ENCODE measurements around the gene FCER2. TPM values are rescaled to one million over a fixed set of nuclear protein-coding genes. Genes with fewer than 3 reads are reported as not detected.

Gene FCER2
- polyA plus RNA-seq, 2 of the 4 experiments (the other 2 are of a cell fraction), result not detected

DNA sequence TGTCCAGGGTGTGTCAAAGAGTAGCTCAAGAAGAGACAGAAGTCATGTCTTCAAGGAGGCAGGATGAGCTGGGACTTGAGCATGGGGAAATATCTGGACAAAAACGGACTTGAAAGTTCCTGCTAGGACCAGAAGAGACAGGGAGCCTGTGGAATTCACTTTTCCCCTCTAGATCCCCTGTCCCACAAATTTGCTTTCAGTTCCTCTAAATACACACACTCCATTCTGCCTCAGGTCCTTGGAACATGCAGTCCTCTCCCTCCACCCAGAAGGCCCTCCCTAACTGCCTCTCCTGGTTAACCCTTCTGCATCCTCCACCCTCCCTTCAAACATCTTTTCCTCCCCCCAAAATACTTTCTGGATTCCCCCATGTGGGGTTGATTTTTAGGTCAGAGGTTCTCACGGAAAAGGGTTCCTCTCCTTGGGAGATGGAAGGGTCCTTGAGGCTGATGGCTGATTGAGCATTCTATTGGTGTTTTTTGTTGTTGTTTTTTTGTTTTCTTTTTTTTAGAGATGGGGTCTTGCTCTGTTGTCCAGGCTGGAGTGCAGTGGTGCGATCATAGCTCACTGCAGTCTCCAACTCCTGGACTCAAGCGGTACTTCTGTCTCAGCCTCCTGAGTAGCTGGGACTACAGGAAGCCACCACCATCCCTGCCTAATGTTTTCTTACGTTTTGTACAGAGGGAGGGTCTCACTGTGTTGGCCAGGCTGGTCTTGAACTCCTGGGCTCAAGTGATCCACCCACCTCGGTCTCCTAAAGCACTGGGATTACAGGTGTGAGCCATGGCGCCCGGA, 40.0 kb downstream of the FCER2 start:
- TF ChIP-seq ZFP36 (IDR thresholded peaks at IDR 0.05; ENCODE audit: borderline replicate concordance, partially characterized antibody) (no peak), RARB (CRISPR knock-in tag; IDR thresholded peaks at IDR 0.05) (no peak), MAFK (IDR thresholded peaks at IDR 0.05; ENCODE audit: partially characterized antibody) (no peak), ESRRA (IDR thresholded peaks at IDR 0.05; ENCODE audit: borderline replicate concordance, low read length) (no peak), JUN (IDR thresholded peaks at IDR 0.05) (no peak), RFX5 (IDR thresholded peaks at IDR 0.05) (no peak)
- TF ChIP-seq, protein P1, sequence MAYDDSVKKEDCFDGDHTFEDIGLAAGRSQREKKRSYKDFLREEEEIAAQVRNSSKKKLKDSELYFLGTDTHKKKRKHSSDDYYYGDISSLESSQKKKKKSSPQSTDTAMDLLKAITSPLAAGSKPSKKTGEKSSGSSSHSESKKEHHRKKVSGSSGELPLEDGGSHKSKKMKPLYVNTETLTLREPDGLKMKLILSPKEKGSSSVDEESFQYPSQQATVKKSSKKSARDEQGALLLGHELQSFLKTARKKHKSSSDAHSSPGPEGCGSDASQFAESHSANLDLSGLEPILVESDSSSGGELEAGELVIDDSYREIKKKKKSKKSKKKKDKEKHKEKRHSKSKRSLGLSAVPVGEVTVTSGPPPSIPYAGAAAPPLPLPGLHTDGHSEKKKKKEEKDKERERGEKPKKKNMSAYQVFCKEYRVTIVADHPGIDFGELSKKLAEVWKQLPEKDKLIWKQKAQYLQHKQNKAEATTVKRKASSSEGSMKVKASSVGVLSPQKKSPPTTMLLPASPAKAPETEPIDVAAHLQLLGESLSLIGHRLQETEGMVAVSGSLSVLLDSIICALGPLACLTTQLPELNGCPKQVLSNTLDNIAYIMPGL (CRISPR knock-in tag; IDR thresholded peaks at IDR 0.05; ENCODE audit: borderline replicate concordance), result no peak
- 62% methylated on average over 8 of the region's 8 CpGs for WGBS (ENCODE audit: missing lambda C conversion rate)
- no peak for ATAC-seq
- Histone ChIP-seq H3K9me3 (no peaks in the 10 kb centered on the region), H3K27ac (no peak overlapping the region), H3K4me1 (no peaks in the 10 kb centered on the region), H3K4me2 (no peak overlapping the region), H3K4me3 (no peak overlapping the region)
- ChIA-PET CTCF (interaction anchor here (0.8 to 3.8 kb wide), 4 partner anchors 10 to 139 kb away, joined by 3 to 18 read pairs (median 10); partner anchors contain the start of gene TRAPPC5), POLR2A (no interaction called here)
- no peak for FAIRE-seq
- DNase-seq (ENCODE audit: low read depth in 1 of 2, low spot score in 1 of 2), result no peak

DNA sequence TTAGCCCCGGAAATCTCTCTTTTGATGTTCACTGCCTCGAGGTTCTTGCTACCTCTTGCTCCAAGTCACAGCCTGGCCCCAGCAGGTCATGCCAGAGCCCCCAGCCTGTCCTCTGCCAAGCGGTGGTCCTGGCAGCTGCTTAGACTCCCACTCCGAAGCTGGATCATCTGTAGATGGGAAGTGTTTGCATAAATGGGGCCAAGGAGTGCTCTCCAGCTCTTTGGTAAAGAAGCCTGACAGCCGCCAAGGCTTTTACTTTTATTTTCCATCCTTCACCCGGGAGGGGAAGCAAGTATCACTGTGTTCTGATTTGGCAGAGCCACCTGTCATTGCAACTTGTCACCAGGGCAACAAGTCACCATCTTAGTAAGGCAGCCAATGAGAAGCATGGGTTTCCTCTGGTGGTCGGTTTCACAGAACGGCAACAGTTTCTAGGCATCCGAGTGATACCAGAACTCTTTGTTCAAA, 43.7 kb downstream of the FCER2 start:
- Histone ChIP-seq H3K4me3 (no peak overlapping the region), H3K4me1 (no peaks in the 10 kb centered on the region), H3K27ac (no peak overlapping the region), H3K4me2 (no peak overlapping the region), H3K9me3 (no peaks in the 10 kb centered on the region)
- no peak for ATAC-seq
- ChIA-PET CTCF (interaction anchor here (1.2 to 1.7 kb wide), 2 partner anchors 11 to 23 kb away, joined by 3 to 6 read pairs; partner anchors contain the start of genes RETN and TRAPPC5), POLR2A (no interaction called here)
- no peak for DNase-seq (ENCODE audit: low read depth in 1 of 2, low spot score in 1 of 2)
- TF ChIP-seq RCOR1 (IDR thresholded peaks at IDR 0.05; ENCODE audit: low read depth, low read length) (no peak), ZNF302 (CRISPR knock-in tag; IDR thresholded peaks at IDR 0.05) (no peak), RARB (CRISPR knock-in tag; IDR thresholded peaks at IDR 0.05) (no peak), NR3C1 (IDR thresholded peaks at IDR 0.05) (no peak), HOXA7 (CRISPR knock-in tag; IDR thresholded peaks at IDR 0.05) (no peak), HOXB5 (CRISPR knock-in tag; IDR thresholded peaks at IDR 0.05) (no peak), SMC3 (IDR thresholded peaks at IDR 0.05) (no peak), GATA3 (IDR thresholded peaks at IDR 0.05; ENCODE audit: borderline replicate concordance) (no peak), ZC3H11A (IDR thresholded peaks at IDR 0.05) (no peak), ZFP36 (IDR thresholded peaks at IDR 0.05; ENCODE audit: borderline replicate concordance, partially characterized antibody) (no peak)
- TF ChIP-seq, protein P2, sequence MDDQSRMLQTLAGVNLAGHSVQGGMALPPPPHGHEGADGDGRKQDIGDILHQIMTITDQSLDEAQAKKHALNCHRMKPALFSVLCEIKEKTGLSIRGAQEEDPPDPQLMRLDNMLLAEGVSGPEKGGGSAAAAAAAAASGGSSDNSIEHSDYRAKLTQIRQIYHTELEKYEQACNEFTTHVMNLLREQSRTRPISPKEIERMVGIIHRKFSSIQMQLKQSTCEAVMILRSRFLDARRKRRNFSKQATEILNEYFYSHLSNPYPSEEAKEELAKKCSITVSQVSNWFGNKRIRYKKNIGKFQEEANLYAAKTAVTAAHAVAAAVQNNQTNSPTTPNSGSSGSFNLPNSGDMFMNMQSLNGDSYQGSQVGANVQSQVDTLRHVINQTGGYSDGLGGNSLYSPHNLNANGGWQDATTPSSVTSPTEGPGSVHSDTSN (IDR thresholded peaks at IDR 0.05), result no peak
- TF ChIP-seq, protein P1 (CRISPR knock-in tag; IDR thresholded peaks at IDR 0.05; ENCODE audit: borderline replicate concordance), result no peak
- TF ChIP-seq, protein P3, sequence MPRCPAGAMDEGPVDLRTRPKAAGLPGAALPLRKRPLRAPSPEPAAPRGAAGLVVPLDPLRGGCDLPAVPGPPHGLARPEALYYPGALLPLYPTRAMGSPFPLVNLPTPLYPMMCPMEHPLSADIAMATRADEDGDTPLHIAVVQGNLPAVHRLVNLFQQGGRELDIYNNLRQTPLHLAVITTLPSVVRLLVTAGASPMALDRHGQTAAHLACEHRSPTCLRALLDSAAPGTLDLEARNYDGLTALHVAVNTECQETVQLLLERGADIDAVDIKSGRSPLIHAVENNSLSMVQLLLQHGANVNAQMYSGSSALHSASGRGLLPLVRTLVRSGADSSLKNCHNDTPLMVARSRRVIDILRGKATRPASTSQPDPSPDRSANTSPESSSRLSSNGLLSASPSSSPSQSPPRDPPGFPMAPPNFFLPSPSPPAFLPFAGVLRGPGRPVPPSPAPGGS (IDR thresholded peaks at IDR 0.05), result no peak
- TF ChIP-seq, protein P4, sequence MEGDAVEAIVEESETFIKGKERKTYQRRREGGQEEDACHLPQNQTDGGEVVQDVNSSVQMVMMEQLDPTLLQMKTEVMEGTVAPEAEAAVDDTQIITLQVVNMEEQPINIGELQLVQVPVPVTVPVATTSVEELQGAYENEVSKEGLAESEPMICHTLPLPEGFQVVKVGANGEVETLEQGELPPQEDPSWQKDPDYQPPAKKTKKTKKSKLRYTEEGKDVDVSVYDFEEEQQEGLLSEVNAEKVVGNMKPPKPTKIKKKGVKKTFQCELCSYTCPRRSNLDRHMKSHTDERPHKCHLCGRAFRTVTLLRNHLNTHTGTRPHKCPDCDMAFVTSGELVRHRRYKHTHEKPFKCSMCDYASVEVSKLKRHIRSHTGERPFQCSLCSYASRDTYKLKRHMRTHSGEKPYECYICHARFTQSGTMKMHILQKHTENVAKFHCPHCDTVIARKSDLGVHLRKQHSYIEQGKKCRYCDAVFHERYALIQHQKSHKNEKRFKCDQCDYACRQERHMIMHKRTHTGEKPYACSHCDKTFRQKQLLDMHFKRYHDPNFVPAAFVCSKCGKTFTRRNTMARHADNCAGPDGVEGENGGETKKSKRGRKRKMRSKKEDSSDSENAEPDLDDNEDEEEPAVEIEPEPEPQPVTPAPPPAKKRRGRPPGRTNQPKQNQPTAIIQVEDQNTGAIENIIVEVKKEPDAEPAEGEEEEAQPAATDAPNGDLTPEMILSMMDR (IDR thresholded peaks at IDR 0.05), result no peak
- WGBS (ENCODE audit: missing lambda C conversion rate), result 66% methylated on average over 9 of the region's 9 CpGs
- no peak for FAIRE-seq
